ENCODE data around the gene FBXO7.

The FBXO7 gene

DNA sequence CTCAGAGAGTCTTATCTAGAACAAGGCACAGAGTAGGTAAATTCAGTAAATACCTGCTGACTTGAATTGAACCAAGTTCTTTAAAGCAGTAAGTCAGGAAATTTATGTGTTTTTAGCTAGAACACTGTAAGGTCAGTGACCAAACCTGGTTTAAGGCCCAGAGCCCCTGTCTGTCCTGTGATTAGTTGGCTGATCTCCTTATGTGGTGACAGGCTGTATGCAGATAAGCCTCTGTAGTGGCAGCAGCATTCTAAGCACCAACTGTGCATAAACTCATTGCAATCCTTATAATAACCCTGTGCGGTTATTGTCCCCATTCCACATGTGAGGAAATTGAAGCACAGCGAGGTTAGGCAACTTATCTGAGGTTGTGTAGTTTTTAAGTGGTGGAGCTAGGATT lies 40.5 kb downstream of the FBXO7 start:
- TF ChIP-seq, protein P1, sequence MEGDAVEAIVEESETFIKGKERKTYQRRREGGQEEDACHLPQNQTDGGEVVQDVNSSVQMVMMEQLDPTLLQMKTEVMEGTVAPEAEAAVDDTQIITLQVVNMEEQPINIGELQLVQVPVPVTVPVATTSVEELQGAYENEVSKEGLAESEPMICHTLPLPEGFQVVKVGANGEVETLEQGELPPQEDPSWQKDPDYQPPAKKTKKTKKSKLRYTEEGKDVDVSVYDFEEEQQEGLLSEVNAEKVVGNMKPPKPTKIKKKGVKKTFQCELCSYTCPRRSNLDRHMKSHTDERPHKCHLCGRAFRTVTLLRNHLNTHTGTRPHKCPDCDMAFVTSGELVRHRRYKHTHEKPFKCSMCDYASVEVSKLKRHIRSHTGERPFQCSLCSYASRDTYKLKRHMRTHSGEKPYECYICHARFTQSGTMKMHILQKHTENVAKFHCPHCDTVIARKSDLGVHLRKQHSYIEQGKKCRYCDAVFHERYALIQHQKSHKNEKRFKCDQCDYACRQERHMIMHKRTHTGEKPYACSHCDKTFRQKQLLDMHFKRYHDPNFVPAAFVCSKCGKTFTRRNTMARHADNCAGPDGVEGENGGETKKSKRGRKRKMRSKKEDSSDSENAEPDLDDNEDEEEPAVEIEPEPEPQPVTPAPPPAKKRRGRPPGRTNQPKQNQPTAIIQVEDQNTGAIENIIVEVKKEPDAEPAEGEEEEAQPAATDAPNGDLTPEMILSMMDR (IDR thresholded peaks at IDR 0.05; ENCODE audit: insufficient read depth, low read length, poor library complexity, severe bottlenecking), result no peak
- H3K36me3 ChIP-seq (ENCODE audit: control insufficient read depth, insufficient read depth, low read length), result no peaks in the 10 kb centered on the region; the same call in 1 of the 2 replicates
- no peaks in the 10 kb centered on the region for H3K27me3 ChIP-seq (replicated peaks; ENCODE audit: control insufficient read depth, insufficient read depth, low read length)
- DNase-seq (ENCODE audit: extremely low read depth, insufficient read length), result no peak
- no peak overlapping the region for H3K4me3 ChIP-seq (replicated peaks; ENCODE audit: low read depth, low read length)

DNA sequence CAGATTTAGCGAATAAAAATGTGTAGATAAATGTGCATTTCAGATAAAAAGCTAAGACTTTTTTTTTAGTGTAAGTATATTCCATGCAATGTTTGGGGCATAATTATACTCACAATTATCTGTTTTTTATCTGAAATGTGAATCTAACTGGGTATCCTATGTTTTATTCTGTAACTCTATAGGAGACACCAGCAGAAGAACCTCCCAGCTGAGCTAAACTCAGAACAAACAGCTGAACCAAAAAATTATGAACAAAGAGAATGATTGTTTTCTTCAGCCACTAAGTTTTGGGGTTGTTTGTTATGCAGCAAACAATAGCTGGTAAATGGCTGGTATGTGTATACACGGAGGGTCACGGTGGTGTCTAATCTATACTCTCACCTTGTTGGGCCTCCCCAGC lies 42.9 kb downstream of the FBXO7 start:
- DNase-seq (ENCODE audit: extremely low read depth, insufficient read length), result no peak
- H3K4me3 ChIP-seq (replicated peaks; ENCODE audit: low read depth, low read length), result no peak overlapping the region
- TF ChIP-seq, protein P1 (IDR thresholded peaks at IDR 0.05; ENCODE audit: insufficient read depth, low read length, poor library complexity, severe bottlenecking), result no peak
- no peaks in the 10 kb centered on the region for H3K27me3 ChIP-seq (replicated peaks; ENCODE audit: control insufficient read depth, insufficient read depth, low read length)
- no peaks in the 10 kb centered on the region for H3K36me3 ChIP-seq (ENCODE audit: control insufficient read depth, insufficient read depth, low read length)

- DNase-seq (ENCODE audit: extremely low read depth, insufficient read length), result no peak
- H3K27me3 ChIP-seq (replicated peaks; ENCODE audit: control insufficient read depth, insufficient read depth, low read length), result no peaks in the 10 kb centered on the region
- H3K4me3 ChIP-seq (replicated peaks; ENCODE audit: low read depth, low read length), result no peak overlapping the region
- no peaks in the 10 kb centered on the region for H3K36me3 ChIP-seq (ENCODE audit: control insufficient read depth, insufficient read depth, low read length)
- TF ChIP-seq, protein P1 (IDR thresholded peaks at IDR 0.05; ENCODE audit: insufficient read depth, low read length, poor library complexity, severe bottlenecking), result no peak
Observed at GRCh38 chr22:32517921-32518320, 43.3 kb downstream of the FBXO7 start.

DNA sequence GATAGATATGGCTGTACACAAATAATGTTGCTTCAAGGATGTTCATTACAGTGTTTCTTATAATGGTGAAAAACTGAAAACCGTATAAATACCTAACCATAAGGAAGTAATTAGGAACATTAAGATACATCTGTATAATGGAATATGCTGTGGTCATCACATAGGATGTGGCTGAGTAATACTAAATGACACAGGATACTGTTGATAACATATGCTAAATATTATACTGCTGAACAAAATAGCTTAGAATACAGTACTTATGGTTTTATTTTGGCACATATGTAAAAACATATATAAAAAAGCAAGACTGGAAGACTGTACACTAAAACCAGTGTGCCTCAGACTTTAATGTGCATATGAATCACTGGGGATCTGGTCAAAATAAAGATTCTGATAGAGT lies 43.8 kb downstream of the FBXO7 start:
- TF ChIP-seq, protein P1 (IDR thresholded peaks at IDR 0.05; ENCODE audit: insufficient read depth, low read length, poor library complexity, severe bottlenecking), result no peak
- Histone ChIP-seq H3K27me3 (replicated peaks; ENCODE audit: control insufficient read depth, insufficient read depth, low read length) (no peaks in the 10 kb centered on the region), H3K4me3 (replicated peaks; ENCODE audit: low read depth, low read length) (no peak overlapping the region), H3K36me3 (ENCODE audit: control insufficient read depth, insufficient read depth, low read length) (no peaks in the 10 kb centered on the region)
- DNase-seq (ENCODE audit: extremely low read depth, insufficient read length), result no peak

DNA sequence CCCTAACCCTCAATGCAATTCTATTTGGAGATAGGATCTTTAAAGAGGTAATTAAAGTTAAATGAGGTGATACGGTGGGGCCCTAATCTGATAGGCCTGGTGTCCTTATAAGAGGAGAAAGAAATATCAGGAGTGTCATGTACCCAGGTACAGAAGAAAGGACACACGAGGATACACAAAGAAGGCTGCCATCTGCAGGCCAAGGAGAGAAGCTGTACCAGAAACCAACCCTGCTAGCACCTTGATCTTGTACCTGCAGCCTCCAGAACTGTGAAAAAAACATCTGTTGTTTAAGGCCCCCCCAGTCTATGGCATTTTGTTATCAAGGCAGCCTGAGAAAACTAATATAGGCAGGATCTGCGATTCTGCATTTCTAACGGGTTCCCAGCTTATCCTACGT lies 44.2 kb downstream of the FBXO7 start:
- Histone ChIP-seq H3K27me3 (replicated peaks; ENCODE audit: control insufficient read depth, insufficient read depth, low read length) (no peaks in the 10 kb centered on the region), H3K36me3 (ENCODE audit: control insufficient read depth, insufficient read depth, low read length) (no peaks in the 10 kb centered on the region), H3K4me3 (replicated peaks; ENCODE audit: low read depth, low read length) (no peak overlapping the region)
- no peak for DNase-seq (ENCODE audit: extremely low read depth, insufficient read length)
- TF ChIP-seq, protein P1 (IDR thresholded peaks at IDR 0.05; ENCODE audit: insufficient read depth, low read length, poor library complexity, severe bottlenecking), result peak; percentile 58

- Histone ChIP-seq H3K4me3 (replicated peaks; ENCODE audit: low read depth, low read length) (no peak overlapping the region), H3K36me3 (ENCODE audit: control insufficient read depth, insufficient read depth, low read length) (no peaks in the 10 kb centered on the region), H3K27me3 (replicated peaks; ENCODE audit: control insufficient read depth, insufficient read depth, low read length) (no peaks in the 10 kb centered on the region)
- no peak for DNase-seq (ENCODE audit: extremely low read depth, insufficient read length)
- TF ChIP-seq, protein P1 (IDR thresholded peaks at IDR 0.05; ENCODE audit: insufficient read depth, low read length, poor library complexity, severe bottlenecking), result no peak
Observed at GRCh38 chr22:32520612-32521011, 46.0 kb downstream of the FBXO7 start.

Measured in GM06990 (cell line).